Measurements from ENCODE around the gene TRIO.

TRIO gene

GRCh38 chr5:14112998-14113652 is 30.0 kb upstream of the TRIO start:
- no peak overlapping the region for H3K4me2 ChIP-seq (ENCODE audit: low read depth, low read length)
- no peaks in the 10 kb centered on the region for H3F3A ChIP-seq (ENCODE audit: insufficient read depth, low read length)
- no peaks in the 10 kb centered on the region for H3K79me2 ChIP-seq (ENCODE audit: low read length)
- no peak overlapping the region for H3K4me3 ChIP-seq (ENCODE audit: low read length)
- no peaks in the 10 kb centered on the region for H3K36me3 ChIP-seq (replicated peaks; ENCODE audit: insufficient read depth, low read length)
- H3K27ac ChIP-seq (ENCODE audit: low read length) = no peak overlapping the region
- H3K9me3 ChIP-seq (replicated peaks; ENCODE audit: insufficient read depth, low read length) = no peaks in the 10 kb centered on the region
- no peak for DNase-seq
- no peaks in the 10 kb centered on the region for H3K27me3 ChIP-seq (replicated peaks; ENCODE audit: insufficient read depth, low read length)
- H2AFZ ChIP-seq (ENCODE audit: low read length) = no peak overlapping the region
- no peaks in the 10 kb centered on the region for H4K20me1 ChIP-seq (ENCODE audit: insufficient read depth, low read length)
- H3K9me2 ChIP-seq (replicated peaks; ENCODE audit: insufficient read depth, low read length) = no peaks in the 10 kb centered on the region
- TF ChIP-seq EZH2phosphoT487 (IDR thresholded peaks at IDR 0.05; ENCODE audit: low read length) (no peak), EZH2 (optimal IDR thresholded peaks at IDR 0.05; ENCODE audit: low read depth, low read length) (no peak), CTCF (IDR thresholded peaks at IDR 0.05; ENCODE audit: low read length) (no peak)
- peaks cover 5% of the 10 kb centered on the region; the same call in 1 of the 2 replicates for H3K4me1 ChIP-seq (ENCODE audit: low read length)
- H3K9ac ChIP-seq (ENCODE audit: low read length) = no peak overlapping the region

- Histone ChIP-seq H3K4me1 (ENCODE audit: low read length) (no peaks in the 10 kb centered on the region), H3K27ac (ENCODE audit: low read length) (no peak overlapping the region), H2AFZ (ENCODE audit: low read length) (no peak overlapping the region), H3K9me2 (replicated peaks; ENCODE audit: insufficient read depth, low read length) (no peaks in the 10 kb centered on the region), H3K4me2 (ENCODE audit: low read depth, low read length) (no peak overlapping the region), H3K27me3 (replicated peaks; ENCODE audit: insufficient read depth, low read length) (no peaks in the 10 kb centered on the region), H4K20me1 (ENCODE audit: insufficient read depth, low read length) (no peaks in the 10 kb centered on the region), H3K9me3 (replicated peaks; ENCODE audit: insufficient read depth, low read length) (no peaks in the 10 kb centered on the region), H3K9ac (ENCODE audit: low read length) (no peak overlapping the region), H3F3A (ENCODE audit: insufficient read depth, low read length) (no peaks in the 10 kb centered on the region), H3K4me3 (ENCODE audit: low read length) (no peak overlapping the region), H3K36me3 (replicated peaks; ENCODE audit: insufficient read depth, low read length) (no peaks in the 10 kb centered on the region), H3K79me2 (ENCODE audit: low read length) (no peaks in the 10 kb centered on the region)
- TF ChIP-seq EZH2 (optimal IDR thresholded peaks at IDR 0.05; ENCODE audit: low read depth, low read length) (no peak), CTCF (IDR thresholded peaks at IDR 0.05; ENCODE audit: low read length) (no peak), EZH2phosphoT487 (IDR thresholded peaks at IDR 0.05; ENCODE audit: low read length) (no peak)
- DNase-seq = no peak
These were observed 28.4 kb upstream of the TRIO start for GRCh38 chr5:14114615-14115251.

GRCh38 chr5:14115323-14115895 is 27.7 kb upstream of the TRIO start:
- H3K27ac ChIP-seq (ENCODE audit: low read length) = no peak overlapping the region
- no peak for TF ChIP-seq EZH2phosphoT487 (IDR thresholded peaks at IDR 0.05; ENCODE audit: low read length)
- TF ChIP-seq CTCF (IDR thresholded peaks at IDR 0.05; ENCODE audit: low read length) = no peak
- TF ChIP-seq EZH2 (optimal IDR thresholded peaks at IDR 0.05; ENCODE audit: low read depth, low read length) = no peak
- DNase-seq = no peak
- H3K36me3 ChIP-seq (replicated peaks; ENCODE audit: insufficient read depth, low read length) = no peaks in the 10 kb centered on the region
- no peaks in the 10 kb centered on the region for H3K79me2 ChIP-seq (ENCODE audit: low read length)
- H3K4me3 ChIP-seq (ENCODE audit: low read length) = no peak overlapping the region
- no peak overlapping the region for H3K9ac ChIP-seq (ENCODE audit: low read length)
- no peaks in the 10 kb centered on the region for H3F3A ChIP-seq (ENCODE audit: insufficient read depth, low read length)
- H4K20me1 ChIP-seq (ENCODE audit: insufficient read depth, low read length) = no peaks in the 10 kb centered on the region
- no peaks in the 10 kb centered on the region for H3K27me3 ChIP-seq (replicated peaks; ENCODE audit: insufficient read depth, low read length)
- H3K4me1 ChIP-seq (ENCODE audit: low read length) = no peaks in the 10 kb centered on the region
- no peak overlapping the region for H2AFZ ChIP-seq (ENCODE audit: low read length)
- H3K4me2 ChIP-seq (ENCODE audit: low read depth, low read length) = no peak overlapping the region
- no peaks in the 10 kb centered on the region for H3K9me3 ChIP-seq (replicated peaks; ENCODE audit: insufficient read depth, low read length)
- no peaks in the 10 kb centered on the region for H3K9me2 ChIP-seq (replicated peaks; ENCODE audit: insufficient read depth, low read length)
